Activated CD4-positive, alpha-beta T cell treated with anti-CD3 and anti-CD28 coated beads for 48 hours (primary cell): Measurements from ENCODE around the gene ZNF335.
"Not testable (repeated sequence)": the region's sequence is repeated elsewhere in the genome, so short reads cannot be mapped to it uniquely, and the experiment has no call there.

Experiments used
- DNase-seq: peaks from one replicate; pipeline ENCODE4 v3.0.0-alpha.2; 2020

ZNF335 gene

GRCh38 chr20:45909336-45909808 is 62.6 kb downstream of the ZNF335 start:
- DNase-seq: no peak

DNA sequence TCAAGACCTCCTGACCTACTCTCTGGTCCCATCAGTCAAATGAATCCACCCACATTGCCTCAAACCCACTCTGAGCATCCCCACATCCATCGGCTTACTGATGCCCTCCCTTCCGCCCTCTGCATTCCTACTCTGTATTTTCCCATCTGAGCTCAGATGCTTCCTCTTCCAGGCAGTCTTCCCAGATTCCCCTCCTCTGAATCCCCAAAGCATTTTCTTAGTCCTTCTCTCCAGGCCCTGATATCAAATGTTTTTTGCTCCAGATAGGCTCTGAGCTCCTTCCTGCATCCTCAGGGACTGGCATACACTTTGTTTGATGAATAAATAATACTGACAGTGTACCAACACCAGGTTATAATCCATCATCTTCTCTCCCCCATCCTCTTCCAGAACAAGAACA is 63.9 kb downstream of the ZNF335 start:
- DNase-seq: no peak

GRCh38 chr20:45907219-45907948 is 64.6 kb downstream of the ZNF335 start:
- DNase-seq: no peak

- DNase-seq: no peak
Measured at GRCh38 chr20:45905505-45906079, 66.4 kb downstream of the ZNF335 start.

- no peak for DNase-seq
Measured at GRCh38 chr20:45904583-45905504, 67.2 kb downstream of the ZNF335 start.

- DNase-seq: no peak
Measured at GRCh38 chr20:45902199-45902701, 69.8 kb downstream of the ZNF335 start.

- DNase-seq: not testable (repeated sequence)
Measured at GRCh38 chr20:45901332-45901731, 70.7 kb downstream of the ZNF335 start.

DNA sequence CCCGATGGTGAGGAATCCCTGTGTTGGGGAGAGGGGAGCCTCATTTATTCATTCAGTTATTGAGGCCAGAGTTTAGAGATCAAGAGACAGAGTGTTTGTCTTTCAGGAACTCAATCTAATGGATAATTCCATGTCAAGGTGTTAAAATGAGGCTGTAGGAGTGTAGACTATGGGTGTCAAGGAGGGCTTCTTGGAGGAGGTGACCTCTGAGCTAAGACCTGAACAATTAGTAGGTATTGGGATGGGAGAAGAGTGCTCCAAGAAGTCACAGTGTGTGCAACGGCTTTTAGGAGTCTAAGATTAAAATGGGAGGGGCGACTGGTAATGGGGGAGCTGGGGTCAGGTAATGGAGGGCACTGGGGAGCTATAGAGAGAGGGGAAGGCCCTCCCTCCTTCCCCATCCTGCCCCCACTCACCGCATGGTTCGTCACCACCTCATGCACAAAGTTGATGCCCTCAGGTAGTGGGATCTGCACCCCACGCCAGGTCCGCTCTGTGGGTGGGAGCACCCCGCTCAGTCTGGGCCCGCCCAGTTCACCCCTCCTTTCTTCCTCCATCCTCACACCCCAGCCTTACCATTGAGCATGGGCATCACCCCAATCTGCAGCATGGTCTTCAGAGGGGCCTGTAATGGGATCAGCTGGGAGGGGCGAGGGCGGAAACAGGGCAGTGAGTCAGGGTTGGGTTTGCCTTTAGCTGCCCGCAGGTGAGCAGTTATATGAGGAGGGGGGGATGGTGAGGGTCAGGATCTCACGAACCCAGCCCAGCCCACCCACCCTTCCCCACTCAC is 72.8 kb downstream of the ZNF335 start:
- DNase-seq: no peak
